Muscle of leg (tissue), 9 donors: Measurements from ENCODE around the gene MEG3. TPM values are rescaled to one million over a fixed set of nuclear protein-coding genes. Genes with fewer than 3 reads are reported as not detected.

Source experiments
- polyA plus RNA-seq, 8 donors: library from polyadenylated mRNA; unstranded; fragments of 120-200 nt; gene quantifications; one replicate each; pipeline versions ENCODE4 v1.2.1 to v1.2.3, GENCODE V29; 2013; ENCODE audit warnings: inconsistent platforms in 1 of 8, low replicate concordance in 1 of 8; ENCODE audit not compliant: insufficient read length in 8 of 8, insufficient read depth in 1 of 8
- total RNA-seq: library from RNA; stranded (reverse); fragments of 120-200 nt; gene quantifications from one replicate; pipeline ENCODE4 v1.2.4, GENCODE V29; 2013

MEG3 gene
- total and polyA plus RNA-seq, 9 donors: 2,107 to 7,026 (median 3,453) TPM

Other genes starting within 250 kb of the MEG3 start
- 2.0 TPM for gene BEGAIN, start 238.7 kb upstream of the MEG3 start, total RNA-seq
- 1 to 10 TPM; 3.5 to 7.9 (median 5.1) TPM for gene BEGAIN, start 238.7 kb upstream of the MEG3 start, polyA plus RNA-seq
- 377 TPM for gene DLK1, start 99.2 kb upstream of the MEG3 start, total RNA-seq
- gene DLK1, start 99.2 kb upstream of the MEG3 start, polyA plus RNA-seq: 1,000 to 10,000 TPM; 1,619 to 2,540 (median 2,187) TPM
- 12.8 TPM for gene RTL1, start 77.6 kb downstream of the MEG3 start, total RNA-seq
- 10 to 100 TPM; 29.5 to 58.1 (median 45.3) TPM for gene RTL1, start 77.6 kb downstream of the MEG3 start, polyA plus RNA-seq